HAP-1 (cell line): ENCODE measurements around the gene RELB.

Source experiments
- DNase-seq, 2 experiments: peaks; one replicate each; pipeline ENCODE4 v3.0.0-alpha.2; 2016 to 2020; ENCODE audit warnings: low spot score in 2 of 2
- H3K27me3 ChIP-seq: fragments of 250-450 bp; sonication (Bioruptor Pico); 2 replicates; pipeline ENCODE4 v1.5.1; 2020; ENCODE audit warnings: low read depth, mild to moderate bottlenecking, moderate library complexity
- H3K36me3 ChIP-seq: fragments of 250-450 bp; sonication (Bioruptor Pico); replicated peaks from 2 replicates; pipeline ENCODE4 v1.5.1; 2020; ENCODE audit warnings: mild to moderate bottlenecking
- H3K4me1 ChIP-seq: fragments of 250-450 bp; sonication (Bioruptor Pico); 2 replicates; pipeline ENCODE4 v1.5.1; 2020; ENCODE audit warnings: mild to moderate bottlenecking
- H3K4me3 ChIP-seq: fragments of 250-450 bp; sonication (Bioruptor Pico); 2 replicates; pipeline ENCODE4 v1.5.1; 2020; ENCODE audit warnings: mild to moderate bottlenecking, moderate library complexity
- H3K9me3 ChIP-seq: fragments of 250-450 bp; sonication (Bioruptor Pico); 2 replicates; pipeline ENCODE4 v1.5.1; 2020; ENCODE audit warnings: mild to moderate bottlenecking, moderate library complexity
- in situ Hi-C: fragments of 300-500 bp; cut with MboI; formaldehyde crosslinking; loops from 3 replicates; pipeline ENCODE4 v1.14.3; 2020; ENCODE audit warnings: low sequenced_read_pairs, inconsistent platforms, mixed read lengths

Gene RELB

GRCh38 chr19:45079063-45079910 is 78.0 kb downstream of the RELB start, which contains the start of gene GEMIN7:
TSS of gene GEMIN7 (plus strand) at chr19:45079260. CDS start at chr19:45090115, 10,855 bp downstream.
- peaks cover 24% of the 10 kb centered on the region for H3K4me1 ChIP-seq
- H3K36me3 ChIP-seq = peaks cover 27% of the 10 kb centered on the region
- in situ Hi-C loops = no loop called here
- H3K4me3 ChIP-seq = peak within 1 kb of the TSS; percentile 100
- DNase-seq = peak; percentile 67 to 87
- H3K9me3 ChIP-seq = no peaks in the 10 kb centered on the region
- no peaks in the 10 kb centered on the region for H3K27me3 ChIP-seq

GRCh38 chr19:45079911-45080370 is 78.7 kb downstream of the RELB start:
- peak overlapping the region; percentile 100 for H3K4me3 ChIP-seq
- no peaks in the 10 kb centered on the region for H3K9me3 ChIP-seq
- peaks cover 28% of the 10 kb centered on the region for H3K36me3 ChIP-seq
- DNase-seq = no peak
- H3K27me3 ChIP-seq = no peaks in the 10 kb centered on the region
- in situ Hi-C loops = no loop called here
- H3K4me1 ChIP-seq = peaks cover 19% of the 10 kb centered on the region

DNA sequence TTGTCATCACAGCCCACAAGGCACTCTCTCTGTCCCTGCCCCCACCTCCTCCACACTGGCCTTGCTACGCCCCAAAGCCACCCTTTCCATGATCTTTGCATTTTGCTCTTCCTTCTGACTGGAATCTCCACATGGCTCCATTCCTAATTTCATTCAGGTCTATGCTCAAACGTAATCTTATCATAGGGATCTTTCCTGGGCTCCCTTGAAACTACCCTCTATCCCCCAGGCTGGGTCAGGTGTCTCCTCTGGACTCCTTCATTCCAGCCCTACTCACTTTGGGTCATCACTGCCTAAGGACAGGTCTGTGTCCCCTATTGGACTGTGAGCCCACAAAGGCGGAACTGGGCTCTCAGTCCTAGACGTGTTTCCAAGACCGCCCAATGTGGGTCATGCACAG is 80.9 kb downstream of the RELB start:
- peaks cover 10% of the 10 kb centered on the region for H3K4me1 ChIP-seq
- DNase-seq = no peak
- peaks cover 36% of the 10 kb centered on the region for H3K36me3 ChIP-seq
- no peaks in the 10 kb centered on the region for H3K27me3 ChIP-seq
- in situ Hi-C loops = no loop called here
- no peaks in the 10 kb centered on the region for H3K9me3 ChIP-seq
- H3K4me3 ChIP-seq = no peak overlapping the region

- H3K4me1 ChIP-seq = 0 out of 2 replicates have a peak, but pooled peaks cover 2% of the 10 kb centered on the region
- in situ Hi-C loops = no loop called here
- DNase-seq = no peak
- H3K4me3 ChIP-seq = no peak overlapping the region
- no peaks in the 10 kb centered on the region for H3K9me3 ChIP-seq
- H3K27me3 ChIP-seq = no peaks in the 10 kb centered on the region
- H3K36me3 ChIP-seq = peaks cover 56% of the 10 kb centered on the region
Observed at GRCh38 chr19:45086480-45086879, 85.2 kb downstream of the RELB start.

DNA sequence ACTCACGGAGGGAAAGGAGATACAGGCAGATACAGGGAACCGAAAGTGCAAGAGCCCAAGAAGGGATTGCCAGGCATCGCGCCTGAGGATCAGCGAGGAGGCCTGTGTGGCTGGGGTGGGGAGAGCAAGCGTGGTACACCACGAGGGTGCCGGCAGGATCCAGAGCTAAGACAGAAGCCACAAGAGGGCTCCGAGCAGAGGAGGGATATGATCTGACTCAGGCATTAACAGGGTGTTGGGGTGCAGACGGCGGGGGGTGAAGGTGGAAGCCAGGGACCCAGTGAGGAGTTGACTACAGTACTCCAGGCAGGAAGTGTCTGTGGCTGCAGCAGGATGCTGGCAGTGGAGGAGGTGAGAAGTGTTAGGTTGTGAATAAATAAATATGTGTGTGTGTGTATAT is 86.3 kb downstream of the RELB start:
- H3K9me3 ChIP-seq = no peaks in the 10 kb centered on the region
- DNase-seq = no peak
- H3K4me1 ChIP-seq = peaks cover 2% of the 10 kb centered on the region; the same call in 1 of the 2 replicates
- no peak overlapping the region for H3K4me3 ChIP-seq
- H3K27me3 ChIP-seq = no peaks in the 10 kb centered on the region
- peaks cover 47% of the 10 kb centered on the region for H3K36me3 ChIP-seq
- in situ Hi-C loops = no loop called here
